B cell (primary cell): ENCODE data around the gene NRG4. TPM values are rescaled to one million over a fixed set of nuclear protein-coding genes. Genes with fewer than 3 reads are reported as not detected.
A peak's percentile ranks its signal among the peaks of the same experiment; 100 is the strongest.

Source experiments
- ATAC-seq: fragments of 200-7000 bp; cut with Tn5 transposase; one replicate; pipeline ENCODE4 v1.10.0; 2021; ENCODE audit warnings: low read depth, mild to moderate bottlenecking, moderate number of reproducible peaks, moderate library complexity
- CTCF ChIA-PET: fragments of 350-600 bp; sonication (Branson Sonifier 250); formaldehyde crosslinking; loops from one replicate; lab custom pipeline; 2021; ENCODE audit warnings: antibody characterized with exemption, inconsistent platforms; lab: Charles Lee
- POLR2A ChIA-PET: fragments of 350-600 bp; sonication (Branson Sonifier 250); formaldehyde crosslinking; loops from one replicate; lab custom pipeline; 2021; ENCODE audit warnings: antibody characterized with exemption; lab: Charles Lee
- DNase-seq: peaks from one replicate; pipeline ENCODE4 v3.0.0; 2013
- H2AFZ ChIP-seq: 2 replicates; pipeline ENCODE4 v1.6.1; 2012; ENCODE audit warnings: mild to moderate bottlenecking, low read depth, low read length; ENCODE audit not compliant: insufficient read depth, poor library complexity, severe bottlenecking
- H3K27ac ChIP-seq, 2 donors: 1 replicate in 1 of 2; 2 replicates in 1 of 2; pipeline ENCODE4 v1.5.1; 2012 to 2013; ENCODE audit warnings: low read length in 2 of 2, mild to moderate bottlenecking in 2 of 2, moderate library complexity in 1 of 2
- H3K27me3 ChIP-seq, 4 experiments: fragments of 200-600 bp in 1 of 4; sonication (generic) in 1 of 4; replicated peaks in 1 of 4; 1 replicate in 2 of 4; 2 replicates in 2 of 4; pipeline versions ENCODE4 v1.6.1 to v1.7.0; 2013 to 2016; ENCODE audit warnings: low read length in 3 of 4, mild to moderate bottlenecking in 2 of 4, mixed read lengths in 1 of 4, moderate library complexity in 1 of 4; ENCODE audit not compliant: insufficient read depth in 4 of 4, control insufficient read depth in 3 of 4; ENCODE audit errors: control extremely low read depth in 1 of 4
- H3K36me3 ChIP-seq, 2 experiments: replicated peaks in 1 of 2; 1 replicate in 1 of 2; 2 replicates in 1 of 2; pipeline versions ENCODE4 v1.6.1 to v1.7.1; 2013; ENCODE audit warnings: low read length in 1 of 2; ENCODE audit not compliant: insufficient read depth in 2 of 2, control insufficient read depth in 1 of 2; ENCODE audit errors: control extremely low read depth in 1 of 2, extremely low read depth in 1 of 2
- H3K4me1 ChIP-seq, 2 donors: fragments of 200-600 bp in 1 of 2; sonication (generic) in 1 of 2; 1 replicate in 1 of 2; 2 replicates in 1 of 2; pipeline versions ENCODE4 v1.5.1 to v1.6.1; 2013 to 2017; ENCODE audit warnings: low read length in 2 of 2; ENCODE audit not compliant: control insufficient read depth in 2 of 2, insufficient read depth in 2 of 2
- H3K4me2 ChIP-seq: replicated peaks from 2 replicates; pipeline ENCODE3; 2012; ENCODE audit warnings: mild to moderate bottlenecking, low read depth, low read length; ENCODE audit not compliant: poor library complexity, severe bottlenecking
- H3K4me3 ChIP-seq, 5 experiments: fragments of 200-600 bp in 1 of 5; sonication (generic) in 1 of 5; 1 replicate in 3 of 5; 2 replicates in 2 of 5; pipeline versions ENCODE4 v1.5.1 to v1.7.0; 2011 to 2016; ENCODE audit warnings: low read length in 4 of 5, mild to moderate bottlenecking in 4 of 5, low read depth in 2 of 5, control low read depth in 1 of 5, moderate library complexity in 1 of 5; ENCODE audit not compliant: insufficient read depth in 1 of 5; ENCODE audit errors: control extremely low read depth in 1 of 5, extremely low read depth in 1 of 5
- H3K79me2 ChIP-seq: fragments of 200-600 bp; sonication (generic); one replicate; pipeline ENCODE4 v1.6.0; 2016; ENCODE audit warnings: low read length; ENCODE audit not compliant: control insufficient read depth, insufficient read depth
- H3K9ac ChIP-seq: fragments of 200-600 bp; sonication (generic); 2 replicates; pipeline ENCODE4 v1.6.1; 2017; ENCODE audit warnings: mild to moderate bottlenecking, low read length, moderate library complexity
- H3K9me3 ChIP-seq, 3 donors: one replicate each; pipeline versions ENCODE4 v1.6.1 to v1.7.1; 2013; ENCODE audit warnings: low read length in 2 of 3; ENCODE audit not compliant: control insufficient read depth in 2 of 3, insufficient read depth in 1 of 3; ENCODE audit errors: control extremely low read depth in 1 of 3
- H4K20me1 ChIP-seq: 2 replicates; pipeline ENCODE4 v1.6.0; 2012; ENCODE audit warnings: mild to moderate bottlenecking, low read length; ENCODE audit not compliant: insufficient read depth, control insufficient read depth, poor library complexity, severe bottlenecking
- H3K27ac Mint-ChIP-seq: one replicate; pipeline ENCODE4 v1.8.0; 2021; ENCODE audit warnings: mixed read lengths
- H3K27me3 Mint-ChIP-seq: one replicate; pipeline ENCODE4 v1.8.0; 2021; ENCODE audit warnings: mixed read lengths
- H3K4me1 Mint-ChIP-seq: one replicate; pipeline ENCODE4 v1.8.0; 2021; ENCODE audit warnings: mixed read lengths
- H3K4me3 Mint-ChIP-seq: one replicate; pipeline ENCODE4 v1.8.0; 2021; ENCODE audit warnings: mixed read lengths
- H3K9me3 Mint-ChIP-seq: one replicate; pipeline ENCODE4 v1.8.0; 2022; ENCODE audit warnings: mixed read lengths; ENCODE audit not compliant: insufficient read depth
- CTCF ChIP-seq: fragments of 200-600 bp; IDR thresholded peaks from one replicate; pipeline ENCODE4 v1.8.0; 2022; ENCODE audit warnings: antibody characterized with exemption, mild to moderate bottlenecking
- EZH2 ChIP-seq: IDR thresholded peaks from 2 replicates; pipeline ENCODE4 v1.6.1; 2012; ENCODE audit warnings: borderline replicate concordance, low read depth, mild to moderate bottlenecking, moderate library complexity, low read length; ENCODE audit not compliant: insufficient read depth, poor library complexity, severe bottlenecking
- WGBS: methylation state at CpG from one replicate; pipeline ENCODE4 v1.1.5; 2013; ENCODE audit warnings: missing lambda C conversion rate; ENCODE audit not compliant: insufficient coverage; 5-methylcytosine and 5-hydroxymethylcytosine counted together
- intact Hi-C: fragments of 100-400 bp; cut with micrococcal nuclease; formaldehyde crosslinking; loops from one replicate; pipeline ENCODE4 v1.10.0; 2022
- polyA plus RNA-seq: library from polyadenylated mRNA; depleted of rRNA; stranded (reverse); fragments of >200 nt; gene quantifications from 2 replicates; pipeline ENCODE4 v1.2.3, GENCODE V29; 2012
- total RNA-seq, 2 donors: library from RNA; stranded (reverse); fragments of 120-200 nt in 1 of 2; gene quantifications; 1 replicate in 1 of 2; 2 replicates in 1 of 2; pipeline versions ENCODE4 v1.2.3 to v1.2.4, GENCODE V29; 2013 to 2022

The NRG4 gene
- total and polyA plus RNA-seq, 2 donors (not counting 1 experiment from before 2014, with no cell fraction given) = 0.37 TPM; not detected in 1

- Histone ChIP-seq H3K36me3 (peaks cover 0 to 13% of the 10 kb centered on the region in 2 experiments), H3K27ac (no peak overlapping the region), H3K9me3 (no peaks in the 10 kb centered on the region), H3K4me2 (no peak overlapping the region), H3K27me3 (no peaks in the 10 kb centered on the region), H3K4me3 (no peak overlapping the region), H3K79me2 (peaks cover 6% of the 10 kb centered on the region), H4K20me1 (peaks cover 25% of the 10 kb centered on the region), H2AFZ (no peak overlapping the region), H3K9ac (no peak overlapping the region), H3K4me1 (peaks cover 9 to 15% of the 10 kb centered on the region in 2 donors)
- WGBS = 100% methylated on average over 3 of the region's 3 CpGs
- intact Hi-C loops = loop anchor here (10.0 kb wide), 1 partner anchor 202 kb away; a partner anchor contains a TSS
- Mint-ChIP-seq H3K27ac (no peak overlapping the region), H3K4me3 (no peak overlapping the region), H3K27me3 (no peaks in the 10 kb centered on the region), H3K4me1 (peaks cover 42% of the 10 kb centered on the region), H3K9me3 (no peaks in the 10 kb centered on the region)
- no peak for DNase-seq
- ChIA-PET POLR2A (no interaction called here), CTCF (interaction anchor here (1.0 to 1.1 kb wide), 2 partner anchors 15 to 18 kb away, joined by 3 read pairs; no protein-coding TSS in a partner anchor)
- ATAC-seq = no peak
- TF ChIP-seq EZH2 = no peak
- no peak for TF ChIP-seq CTCF
Measured at GRCh38 chr15:75926931-75927330, 85.3 kb downstream of the NRG4 start.

GRCh38 chr15:75925440-75925839 is 86.8 kb downstream of the NRG4 start:
- Histone ChIP-seq H3K4me1 (peaks cover 9 to 15% of the 10 kb centered on the region in 2 donors), H3K4me3 (no peak overlapping the region), H3K27ac (no peak overlapping the region), H3K79me2 (peaks cover 6% of the 10 kb centered on the region), H3K36me3 (peaks cover 0 to 4% of the 10 kb centered on the region in 2 experiments), H3K27me3 (no peaks in the 10 kb centered on the region), H2AFZ (no peak overlapping the region), H3K4me2 (no peak overlapping the region), H4K20me1 (peaks cover 25% of the 10 kb centered on the region), H3K9ac (no peak overlapping the region), H3K9me3 (no peaks in the 10 kb centered on the region)
- ChIA-PET CTCF (interaction anchor here (0.9 to 4.4 kb wide), 2 partner anchors 214 to 222 kb away, joined by 3 to 11 read pairs; no protein-coding TSS in a partner anchor), POLR2A (no interaction called here)
- TF ChIP-seq CTCF (no peak), EZH2 (no peak)
- no peak overlapping the region for H3K27ac Mint-ChIP-seq
- DNase-seq (peak; percentile 16), ATAC-seq (peak; percentile 31)
- no peaks in the 10 kb centered on the region for H3K27me3 Mint-ChIP-seq
- intact Hi-C loops = loop anchor here (10.0 kb wide), 1 partner anchor 201 kb away; a partner anchor contains a TSS
- 0% methylated on average over 1 of the region's 2 CpGs for WGBS
- peaks cover 42% of the 10 kb centered on the region for H3K4me1 Mint-ChIP-seq
- H3K4me3 Mint-ChIP-seq = no peak overlapping the region
- H3K9me3 Mint-ChIP-seq = no peaks in the 10 kb centered on the region
